Subcutaneous abdominal adipose tissue (tissue), 5 donors: ENCODE data around the gene NACA.
"Not testable (repeated sequence)": the region's sequence is repeated elsewhere in the genome, so short reads cannot be mapped to it uniquely, and the experiment has no call there.

ENCODE experiments used
- H3K27ac ChIP-seq: one replicate; pipeline ENCODE4 v1.7.0; 2013; ENCODE audit warnings: low read depth, mild to moderate bottlenecking, inconsistent platforms, low read length, moderate library complexity
- H3K27me3 ChIP-seq, 5 donors: one replicate each; pipeline ENCODE4 v1.7.0; 2013; ENCODE audit warnings: low read length in 5 of 5, inconsistent platforms in 1 of 5; ENCODE audit not compliant: control insufficient read depth in 5 of 5, insufficient read depth in 4 of 5
- H3K36me3 ChIP-seq, 5 donors: one replicate each; pipeline ENCODE4 v1.7.0; 2013; ENCODE audit warnings: low read length in 5 of 5; ENCODE audit not compliant: control insufficient read depth in 5 of 5, insufficient read depth in 5 of 5
- H3K4me1 ChIP-seq, 5 donors: one replicate each; pipeline ENCODE4 v1.7.0; 2013; ENCODE audit warnings: low read length in 5 of 5, mild to moderate bottlenecking in 3 of 5, moderate library complexity in 1 of 5; ENCODE audit not compliant: control insufficient read depth in 5 of 5, insufficient read depth in 5 of 5
- H3K4me3 ChIP-seq, 5 donors: one replicate each; pipeline ENCODE4 v1.7.0; 2013; ENCODE audit warnings: low read length in 5 of 5, low read depth in 1 of 5
- H3K9ac ChIP-seq, 5 donors: one replicate each; pipeline ENCODE4 v1.7.0; 2013; ENCODE audit warnings: low read length in 5 of 5, mild to moderate bottlenecking in 4 of 5, moderate library complexity in 3 of 5
- H3K9me3 ChIP-seq, 5 donors: one replicate each; pipeline ENCODE4 v1.7.0; 2013; ENCODE audit warnings: low read length in 5 of 5; ENCODE audit not compliant: control insufficient read depth in 5 of 5
- donor health status: healthy.
- donor health status: healthy.
- donor health status: healthy.
- donor health status: healthy.
- donor health status: healthy.

The NACA gene

DNA sequence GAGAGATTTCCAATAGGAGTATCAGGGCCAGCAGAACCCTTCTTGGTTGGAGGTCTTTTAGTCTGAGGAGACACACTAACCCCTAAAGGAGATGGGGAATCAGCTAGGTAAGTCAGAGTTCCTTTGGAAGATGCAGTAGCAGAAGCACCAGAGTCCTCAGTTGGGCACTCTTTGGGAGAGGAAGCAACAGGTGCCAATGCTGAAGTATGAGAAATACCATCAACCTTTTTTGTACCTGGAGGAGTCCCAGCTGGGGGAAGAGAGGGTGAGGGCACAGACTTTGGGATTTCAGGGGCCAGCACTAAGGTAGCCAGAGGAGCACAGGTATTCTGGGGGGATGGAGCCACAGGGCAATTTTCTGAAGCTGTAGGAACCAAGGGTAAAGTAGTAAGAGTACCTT is 6.0 kb downstream of the NACA start:
- Histone ChIP-seq H3K4me1 (peaks cover 21 to 71% (median 66%) of the 10 kb centered on the region in 5 donors), H3K4me3 (no peak overlapping the region), H3K9me3 (no peaks in the 10 kb centered on the region), H3K27me3 (no peaks in the 10 kb centered on the region), H3K27ac (peak overlapping the region; percentile 6), H3K36me3 (peaks cover 16 to 57% (median 48%) of the 10 kb centered on the region in 5 donors), H3K9ac (peak overlapping the region in 3 of 5 donors; percentile 11 to 44 (median 33))

- Histone ChIP-seq H3K9me3 (no peaks in the 10 kb centered on the region), H3K27ac (peak overlapping the region; percentile 6), H3K36me3 (peaks cover 18 to 61% (median 52%) of the 10 kb centered on the region in 5 donors), H3K4me3 (no peak overlapping the region), H3K4me1 (peaks cover 19 to 66% (median 61%) of the 10 kb centered on the region in 5 donors), H3K27me3 (no peaks in the 10 kb centered on the region), H3K9ac (no peak overlapping the region)
These were observed 6.5 kb downstream of the NACA start for GRCh38 chr12:56718636-56719035.

- peaks cover 22 to 66% (median 57%) of the 10 kb centered on the region in 5 donors for H3K36me3 ChIP-seq
- H3K27ac ChIP-seq = peak overlapping the region; percentile 6
These were observed 7.0 kb downstream of the NACA start for GRCh38 chr12:56718149-56718548.

GRCh38 chr12:56716933-56717880 is 7.9 kb downstream of the NACA start:
- Histone ChIP-seq H3K9ac (no peak overlapping the region), H3K36me3 (peaks cover 31 to 75% (median 62%) of the 10 kb centered on the region in 5 donors), H3K4me1 (peaks cover 13 to 52% (median 47%) of the 10 kb centered on the region in 5 donors), H3K27ac (no peak overlapping the region), H3K4me3 (no peak overlapping the region), H3K27me3 (no peaks in the 10 kb centered on the region), H3K9me3 (no peaks in the 10 kb centered on the region)

More at GRCh38 chr12:56718149-56718548, 7.0 kb downstream of the NACA start:
- Histone ChIP-seq H3K4me3 (no peak overlapping the region), H3K9me3 (no peaks in the 10 kb centered on the region), H3K27me3 (no peaks in the 10 kb centered on the region), H3K4me1 (peaks cover 19 to 62% (median 57%) of the 10 kb centered on the region in 5 donors), H3K9ac (no peak overlapping the region)

DNA sequence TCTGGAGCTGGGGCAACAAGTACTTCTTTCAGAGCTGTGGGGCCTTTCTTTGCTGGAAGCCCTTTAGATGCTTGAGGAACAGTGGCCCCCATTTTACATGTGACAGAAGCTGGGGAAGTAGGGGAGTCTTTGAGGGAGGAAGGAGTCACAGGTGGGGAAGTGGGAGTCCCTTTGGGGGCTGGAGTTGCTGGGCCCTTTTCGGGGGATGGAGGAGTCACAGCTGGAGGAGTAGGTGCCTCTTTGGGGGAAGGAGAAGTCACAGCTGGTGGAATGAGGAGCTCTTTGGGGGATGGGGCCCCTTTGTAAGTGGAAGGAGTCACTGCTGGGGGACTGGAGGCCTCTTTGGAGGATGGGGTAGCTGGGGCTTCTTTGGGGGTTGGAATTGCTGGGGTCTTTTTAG is 8.6 kb downstream of the NACA start:
- Histone ChIP-seq H3K9ac (no peak overlapping the region), H3K9me3 (no peaks in the 10 kb centered on the region), H3K4me3 (no peak overlapping the region), H3K4me1 (peaks cover 7 to 45% (median 40%) of the 10 kb centered on the region in 5 donors), H3K27ac (no peak overlapping the region), H3K27me3 (no peaks in the 10 kb centered on the region), H3K36me3 (peaks cover 24 to 80% (median 66%) of the 10 kb centered on the region in 5 donors)

DNA sequence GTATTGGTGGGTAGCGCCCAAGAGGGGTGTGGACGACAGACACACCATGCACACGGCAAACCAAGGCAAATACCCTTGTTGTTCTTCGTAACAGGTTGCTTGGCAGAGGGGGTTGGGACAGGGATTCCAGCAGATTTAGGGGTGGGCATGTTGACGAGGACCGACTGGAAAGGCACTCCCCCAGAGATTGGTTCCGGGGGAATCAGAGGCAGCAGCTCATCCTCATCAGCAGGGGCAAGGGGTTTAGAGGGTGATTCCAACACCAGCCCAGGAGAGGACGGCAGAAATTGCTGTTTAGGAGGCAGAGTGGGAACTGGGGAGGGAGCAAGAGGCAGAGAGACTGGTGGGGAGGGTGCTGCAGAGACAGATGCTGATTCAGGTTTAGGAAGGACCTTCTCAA is 9.3 kb downstream of the NACA start:
- Histone ChIP-seq H3K27me3 (no peaks in the 10 kb centered on the region), H3K27ac (no peak overlapping the region), H3K36me3 (peaks cover 23 to 79% (median 68%) of the 10 kb centered on the region in 5 donors), H3K4me3 (no peak overlapping the region), H3K9me3 (no peaks in the 10 kb centered on the region), H3K4me1 (peaks cover 4 to 38% (median 33%) of the 10 kb centered on the region in 5 donors), H3K9ac (no peak overlapping the region)

GRCh38 chr12:56714431-56714929 is 10.6 kb downstream of the NACA start:
- no peak overlapping the region for H3K4me3 ChIP-seq
- peaks cover 3 to 28% (median 26%) of the 10 kb centered on the region in 5 donors for H3K4me1 ChIP-seq
- H3K36me3 ChIP-seq = peaks cover 23 to 66% (median 54%) of the 10 kb centered on the region in 5 donors
- no peak overlapping the region for H3K9ac ChIP-seq
- H3K9me3 ChIP-seq = no peaks in the 10 kb centered on the region
- H3K27ac ChIP-seq = peak overlapping the region; percentile 5
- H3K27me3 ChIP-seq = no peaks in the 10 kb centered on the region

DNA sequence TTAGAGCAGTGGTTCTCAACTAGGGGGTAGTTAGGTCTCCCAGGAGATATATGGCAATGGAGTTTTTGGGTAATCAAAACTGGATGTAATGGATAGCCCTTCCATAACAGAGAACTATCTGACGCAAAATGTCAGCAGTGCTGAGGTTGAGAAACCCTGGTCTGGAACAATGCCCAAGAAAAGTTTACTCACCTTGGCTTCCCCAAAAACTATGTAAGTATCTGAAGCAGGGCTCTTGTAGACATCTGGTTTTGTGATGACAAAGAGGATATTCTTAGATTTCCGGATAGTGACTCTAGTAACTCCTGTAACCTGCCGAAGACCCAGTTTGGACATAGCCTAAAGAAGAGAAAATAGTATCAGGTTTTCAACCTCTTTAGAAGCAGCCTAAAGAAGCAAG is 11.8 kb downstream of the NACA start:
- Histone ChIP-seq H3K36me3 (peaks cover 23 to 57% (median 45%) of the 10 kb centered on the region in 5 donors), H3K27me3 (no peaks in the 10 kb centered on the region), H3K4me3 (no peak overlapping the region), H3K9ac (no peak overlapping the region), H3K4me1 (peaks cover 3 to 23% (median 20%) of the 10 kb centered on the region in 5 donors), H3K27ac (no peak overlapping the region), H3K9me3 (no peaks in the 10 kb centered on the region)

DNA sequence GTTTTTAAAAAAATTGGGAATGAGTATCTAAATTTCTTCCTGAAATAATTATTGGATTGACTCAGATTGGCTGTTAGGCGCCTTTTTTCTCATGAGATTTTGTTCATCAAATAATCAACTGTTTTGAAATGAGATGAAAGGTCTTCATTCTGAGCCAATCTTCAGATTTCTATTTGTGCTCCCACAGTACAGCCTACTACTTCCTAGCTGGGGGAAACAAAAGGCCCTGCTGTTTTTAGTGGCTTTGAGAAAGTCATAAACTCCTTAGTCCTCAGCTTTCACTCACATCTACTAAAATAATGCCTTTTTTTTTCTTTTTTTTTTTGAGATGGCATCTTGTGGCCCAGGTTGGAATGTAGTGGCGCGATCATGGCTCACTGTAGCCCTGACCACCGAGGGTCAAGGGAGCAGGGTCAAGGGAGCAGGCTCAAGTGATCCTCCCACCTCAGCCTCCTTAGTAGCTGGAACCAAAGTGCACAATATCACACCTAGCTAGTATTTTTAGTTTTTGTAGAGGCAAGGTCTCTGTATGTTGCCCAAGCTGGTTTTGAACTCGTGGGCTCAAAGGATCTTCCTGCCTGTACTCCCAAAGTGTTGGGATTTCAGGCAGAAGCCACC is 15.2 kb downstream of the NACA start:
- H3K4me1 ChIP-seq = peaks cover 0 to 10% (median 4%) of the 10 kb centered on the region in 5 donors
- H3K27ac ChIP-seq = peak overlapping the region; percentile 52
- no peaks in the 10 kb centered on the region for H3K9me3 ChIP-seq
- H3K4me3 ChIP-seq = no peak overlapping the region
- no peaks in the 10 kb centered on the region for H3K27me3 ChIP-seq
- peak overlapping the region in 1 of 5 donors; percentile 51 for H3K9ac ChIP-seq
- H3K36me3 ChIP-seq = peaks cover 23 to 39% (median 36%) of the 10 kb centered on the region in 5 donors

DNA sequence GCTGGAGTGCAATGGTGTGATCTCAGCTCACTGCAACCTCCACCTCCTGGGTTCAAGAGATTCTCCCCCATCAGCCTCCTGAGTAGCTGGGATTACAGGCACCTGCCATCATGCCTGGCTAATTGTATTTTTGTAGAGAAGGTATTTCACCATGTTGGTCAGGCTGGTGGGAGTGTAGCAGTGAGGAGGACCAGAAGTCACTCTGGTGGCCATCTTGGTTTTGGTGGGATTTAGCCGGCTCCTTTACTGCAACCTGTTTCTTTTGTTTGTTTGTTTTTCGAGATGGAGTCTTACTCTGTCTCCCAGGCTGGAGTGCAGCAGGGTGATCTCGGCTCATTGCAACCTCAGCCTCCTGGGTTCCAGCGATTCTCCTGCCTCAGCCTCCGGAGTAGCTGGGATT is 20.6 kb downstream of the NACA start:
- H3K36me3 ChIP-seq, H3K4me3 ChIP-seq, H3K27me3 ChIP-seq, H3K9me3 ChIP-seq, H3K9ac ChIP-seq, H3K27ac ChIP-seq, H3K4me1 ChIP-seq: not testable (repeated sequence)
